Tibial nerve (tissue), 4 donors: ENCODE results near the gene SLC25A1. TPM values are rescaled to one million over a fixed set of nuclear protein-coding genes. Genes with fewer than 3 reads are reported as not detected.

Experiments used
- DNase-seq, 2 donors: peaks; one replicate each; pipeline ENCODE4 v3.0.0-alpha.2; 2019; ENCODE audit warnings: low spot score in 2 of 2
- H3K27ac ChIP-seq, 4 donors: fragments of 200-600 bp; sonication (generic) in 3 of 4; one replicate each; pipeline ENCODE4 v1.5.1; 2017 to 2019; ENCODE audit warnings: mild to moderate bottlenecking in 1 of 4
- H3K27me3 ChIP-seq, 2 donors: fragments of 200-600 bp; sonication (generic) in 1 of 2; one replicate each; pipeline versions ENCODE4 v1.5.1 to v1.6.0; 2017 to 2019
- H3K36me3 ChIP-seq, 3 donors: fragments of 200-600 bp; sonication (generic); one replicate each; pipeline ENCODE4 v1.5.1; 2018 to 2019
- H3K4me1 ChIP-seq, 4 donors: fragments of 200-600 bp; sonication (generic) in 3 of 4; one replicate each; pipeline ENCODE4 v1.5.1; 2017 to 2019
- H3K4me3 ChIP-seq, 4 donors: fragments of 200-600 bp; sonication (generic) in 3 of 4; one replicate each; pipeline ENCODE4 v1.5.1; 2017 to 2019; ENCODE audit warnings: mild to moderate bottlenecking in 1 of 4, moderate library complexity in 1 of 4
- H3K9me3 ChIP-seq, 4 donors: fragments of 200-600 bp; sonication (generic) in 3 of 4; one replicate each; pipeline ENCODE4 v1.5.1; 2017 to 2019
- CTCF ChIP-seq, 5 experiments: fragments of 200-600 bp in 3 of 5; fragments of 450-650 bp in 2 of 5; sonication (generic) in 3 of 5; IDR thresholded peaks; one replicate each; pipeline ENCODE4 v1.5.1; 2016 to 2019; ENCODE audit warnings: antibody characterized with exemption in 5 of 5, mild to moderate bottlenecking in 3 of 5, moderate library complexity in 2 of 5
- EP300 ChIP-seq, 2 donors: sonication (generic); formaldehyde crosslinking; IDR thresholded peaks; one replicate each; pipeline ENCODE4 v1.6.1; 2017; ENCODE audit warnings: antibody characterized with exemption in 2 of 2, mild to moderate bottlenecking in 1 of 2
- POLR2A ChIP-seq, 2 donors: fragments of 450-650 bp; IDR thresholded peaks; one replicate each; pipeline ENCODE4 v1.6.1; 2017; ENCODE audit warnings: antibody characterized with exemption in 2 of 2, mild to moderate bottlenecking in 2 of 2, moderate library complexity in 2 of 2
- whole genome bisulfite sequencing, 2 donors: methylation state at CpG; one replicate each; pipeline ENCODE4 v1.1.5; 2018; 5-methylcytosine and 5-hydroxymethylcytosine counted together
- total RNA-seq, 4 donors: library from RNA; depleted of rRNA; stranded (reverse); fragments of >200 nt; gene quantifications; one replicate each; pipeline ENCODE4 v1.1.0, GENCODE V29; 2016

SLC25A1 gene
- total RNA-seq, 4 donors from 2014 or later, result 46.9 to 100 (median 86.2) TPM

GRCh38 chr22:19201869-19202798 is 23.6 kb upstream of the SLC25A1 start:
- DNase-seq, result no peak
- no peak overlapping the region for H3K4me3 ChIP-seq
- H3K36me3 ChIP-seq, result peaks cover 0 to 19% (median 0%) of the 10 kb centered on the region in 3 donors
- H3K27me3 ChIP-seq, result no peaks in the 10 kb centered on the region
- H3K9me3 ChIP-seq, result no peaks in the 10 kb centered on the region
- H3K4me1 ChIP-seq, result no peaks in the 10 kb centered on the region
- H3K27ac ChIP-seq, result no peak overlapping the region
- WGBS, 2 donors, result 96% methylated on average over 18 of the region's 18 CpGs
- TF ChIP-seq EP300 (IDR thresholded peaks at IDR 0.05) (no peak), POLR2A (IDR thresholded peaks at IDR 0.05) (no peak), CTCF (IDR thresholded peaks at IDR 0.05) (no peak)

- Histone ChIP-seq H3K27ac (no peak overlapping the region), H3K4me3 (no peak overlapping the region), H3K36me3 (peaks cover 0 to 23% (median 0%) of the 10 kb centered on the region in 3 donors), H3K27me3 (no peaks in the 10 kb centered on the region), H3K4me1 (no peaks in the 10 kb centered on the region), H3K9me3 (no peaks in the 10 kb centered on the region)
- no peak for TF ChIP-seq POLR2A (IDR thresholded peaks at IDR 0.05)
- TF ChIP-seq CTCF (IDR thresholded peaks at IDR 0.05), result no peak
- TF ChIP-seq EP300 (IDR thresholded peaks at IDR 0.05), result no peak
- 93 to 95% methylated on average over 23 of the region's 23 CpGs for WGBS, 2 donors
- no peak for DNase-seq
Measured at GRCh38 chr22:19201130-19201868, 22.8 kb upstream of the SLC25A1 start.

- H3K27ac ChIP-seq, result no peak overlapping the region
- no peaks in the 10 kb centered on the region for H3K9me3 ChIP-seq
- DNase-seq, result no peak
- no peak overlapping the region for H3K4me3 ChIP-seq
- H3K27me3 ChIP-seq, result no peaks in the 10 kb centered on the region
- H3K36me3 ChIP-seq, result peaks cover 0 to 41% (median 0%) of the 10 kb centered on the region in 3 donors
- TF ChIP-seq CTCF (IDR thresholded peaks at IDR 0.05) (no peak), POLR2A (IDR thresholded peaks at IDR 0.05) (no peak), EP300 (IDR thresholded peaks at IDR 0.05) (no peak)
- no peaks in the 10 kb centered on the region for H3K4me1 ChIP-seq
- WGBS, 2 donors, result 90 to 94% methylated on average over 8 of the region's 8 CpGs
Measured at GRCh38 chr22:19199479-19199878, 20.9 kb upstream of the SLC25A1 start.

GRCh38 chr22:19197997-19198865 is 19.7 kb upstream of the SLC25A1 start:
- Histone ChIP-seq H3K4me1 (no peaks in the 10 kb centered on the region), H3K27me3 (no peaks in the 10 kb centered on the region), H3K27ac (no peak overlapping the region), H3K36me3 (peaks cover 0 to 54% (median 0%) of the 10 kb centered on the region in 3 donors), H3K9me3 (no peaks in the 10 kb centered on the region), H3K4me3 (no peak overlapping the region)
- TF ChIP-seq CTCF (IDR thresholded peaks at IDR 0.05) (no peak), EP300 (IDR thresholded peaks at IDR 0.05) (no peak), POLR2A (IDR thresholded peaks at IDR 0.05) (no peak)
- 86 to 87% methylated on average over 10 of the region's 10 CpGs for WGBS, 2 donors
- DNase-seq, result no peak
